Stimulated activated CD8-positive, alpha-beta memory T cell treated with anti-CD3 and anti-CD28 coated beads, Interleukin-12 subunit alpha, Interleukin-12 subunit beta, amount 100 ng/mL, for 24 hours (primary cell): ENCODE data around the gene LARGE1.

Experiments
- DNase-seq: peaks from one replicate; pipeline ENCODE4 v3.0.0-alpha.2; 2020; ENCODE audit errors: extremely low read depth

Gene LARGE1

DNA sequence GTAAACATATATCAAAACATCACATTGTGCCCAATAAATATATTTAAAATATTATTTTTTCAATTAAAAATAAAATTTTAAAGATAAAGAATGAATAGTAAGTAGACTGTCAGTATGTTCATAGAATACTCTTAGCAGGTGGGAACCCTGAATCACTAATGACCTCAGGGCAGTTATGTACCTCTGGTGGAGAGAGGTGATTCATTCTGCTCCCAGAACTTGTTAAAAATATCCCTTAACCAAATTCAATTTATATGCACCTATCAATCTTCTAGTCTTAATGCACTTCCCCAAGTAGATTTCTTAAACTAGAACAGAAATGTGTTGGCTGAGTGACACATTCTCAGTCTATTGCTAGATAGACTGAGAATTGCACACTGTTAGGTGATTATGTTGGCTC, 678.2 kb downstream of the LARGE1 start:
- no peak for DNase-seq

DNA sequence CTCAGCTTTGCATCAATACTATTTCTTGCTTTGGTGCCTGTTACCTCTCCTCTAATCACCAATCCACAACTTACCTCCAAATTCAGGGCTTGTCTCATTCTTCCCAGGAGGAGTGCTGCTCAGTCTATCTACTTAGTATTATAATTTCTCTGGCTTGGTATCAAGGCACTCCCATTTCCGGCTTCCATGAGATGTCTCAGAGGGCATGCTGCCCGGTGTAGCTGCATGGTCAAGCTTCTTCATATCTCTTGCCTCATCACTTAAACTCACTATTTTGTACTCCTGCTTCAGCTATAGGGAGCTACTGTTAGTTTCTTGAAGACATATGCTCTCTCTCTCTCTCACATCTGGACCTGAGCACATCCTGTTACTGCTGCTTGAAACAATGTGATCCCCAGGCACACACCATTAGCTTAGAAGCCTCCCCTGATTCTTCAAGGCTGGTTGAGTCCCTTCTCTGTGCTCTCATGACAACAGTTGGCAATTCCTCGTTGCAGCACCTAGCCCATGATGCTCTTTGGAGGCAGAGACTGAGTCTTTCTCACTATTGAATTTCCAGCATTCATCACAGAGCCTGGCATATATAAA, 679.3 kb downstream of the LARGE1 start:
- no peak for DNase-seq

DNA sequence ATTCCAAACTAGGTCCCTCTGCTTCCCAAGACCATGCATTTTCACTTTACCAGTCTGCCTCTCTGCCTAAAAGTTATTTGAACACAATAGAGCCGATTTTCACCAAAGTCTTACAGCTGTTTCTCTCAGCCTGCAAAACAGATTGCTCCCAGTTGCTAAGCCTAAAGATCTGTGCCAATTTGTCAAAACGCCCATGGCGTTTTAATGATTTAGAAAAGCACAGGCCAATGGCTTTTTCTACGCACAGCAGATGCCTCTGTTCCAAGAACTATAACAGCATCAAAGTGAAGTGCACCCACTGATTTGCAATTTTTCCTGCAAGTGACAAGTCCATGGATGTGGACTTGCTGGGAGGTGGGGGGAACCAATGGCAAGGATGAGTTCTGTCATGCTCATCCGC, 688.2 kb downstream of the LARGE1 start:
- DNase-seq: no peak

DNA sequence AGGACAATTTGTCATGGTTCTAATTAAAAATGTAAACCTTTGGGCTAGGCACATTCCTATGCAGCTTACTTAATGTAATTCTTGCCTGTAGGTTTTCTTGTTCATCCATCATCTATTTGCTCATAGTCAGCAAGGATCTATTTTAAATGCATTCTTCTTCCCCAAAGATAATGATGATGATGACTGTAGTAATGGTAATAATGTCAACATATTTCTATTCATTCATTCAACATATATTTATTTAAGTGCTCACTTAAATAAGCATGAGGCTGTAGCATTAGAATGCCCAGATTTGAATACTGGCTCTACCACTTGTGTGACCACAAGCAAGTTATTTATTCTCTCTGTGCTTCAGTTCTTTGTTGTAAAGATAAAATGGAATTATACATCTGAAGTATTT, 692.5 kb downstream of the LARGE1 start:
- DNase-seq: no peak

DNA sequence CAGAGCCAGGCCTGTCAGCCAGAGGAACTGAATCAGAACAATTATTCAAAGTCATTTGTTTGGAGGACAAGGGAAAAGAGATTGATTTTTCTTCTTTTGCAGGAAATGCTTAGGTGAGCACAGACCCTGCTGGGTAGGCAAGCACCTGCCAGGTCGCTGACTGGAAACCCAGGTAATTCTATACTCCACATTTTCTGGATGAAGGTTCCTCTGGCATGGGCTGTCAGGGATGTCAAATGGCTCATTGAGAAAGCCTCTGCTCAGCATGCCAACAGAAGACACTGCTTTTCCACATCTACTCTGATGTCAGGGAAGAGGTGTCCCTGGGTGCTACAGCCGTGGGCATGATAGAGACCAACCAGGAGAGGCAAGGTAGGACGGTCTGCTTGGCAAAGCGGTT, 695.4 kb downstream of the LARGE1 start:
- no peak for DNase-seq
